GM06990 (cell line): ENCODE results near the gene SPOCK2.

Source experiments
- DNase-seq: peaks from one replicate; pipeline ENCODE4 v3.0.0-alpha.2; 2011; ENCODE audit not compliant: insufficient read length; ENCODE audit errors: extremely low read depth
- H3K27me3 ChIP-seq: replicated peaks from 2 replicates; pipeline ENCODE4 v1.6.0; 2011; ENCODE audit warnings: low read length; ENCODE audit not compliant: control insufficient read depth, insufficient read depth
- H3K36me3 ChIP-seq: 2 replicates; pipeline ENCODE4 v1.5.1; 2011; ENCODE audit warnings: low read length; ENCODE audit not compliant: control insufficient read depth, insufficient read depth
- H3K4me3 ChIP-seq: replicated peaks from 2 replicates; pipeline ENCODE4 v1.5.1; 2011; ENCODE audit warnings: low read depth, mild to moderate bottlenecking, control low read depth, low read length
- TF ChIP-seq, protein P1 (sequence below): IDR thresholded peaks from 2 replicates; pipeline ENCODE4 v1.5.1; 2011; ENCODE audit warnings: low read length, control low read depth, mild to moderate bottlenecking, inconsistent platforms; ENCODE audit not compliant: insufficient read depth, poor library complexity, severe bottlenecking

Gene SPOCK2

GRCh38 chr10:72075376-72076115, 12.8 kb downstream of the SPOCK2 start:
- TF ChIP-seq, protein P1, sequence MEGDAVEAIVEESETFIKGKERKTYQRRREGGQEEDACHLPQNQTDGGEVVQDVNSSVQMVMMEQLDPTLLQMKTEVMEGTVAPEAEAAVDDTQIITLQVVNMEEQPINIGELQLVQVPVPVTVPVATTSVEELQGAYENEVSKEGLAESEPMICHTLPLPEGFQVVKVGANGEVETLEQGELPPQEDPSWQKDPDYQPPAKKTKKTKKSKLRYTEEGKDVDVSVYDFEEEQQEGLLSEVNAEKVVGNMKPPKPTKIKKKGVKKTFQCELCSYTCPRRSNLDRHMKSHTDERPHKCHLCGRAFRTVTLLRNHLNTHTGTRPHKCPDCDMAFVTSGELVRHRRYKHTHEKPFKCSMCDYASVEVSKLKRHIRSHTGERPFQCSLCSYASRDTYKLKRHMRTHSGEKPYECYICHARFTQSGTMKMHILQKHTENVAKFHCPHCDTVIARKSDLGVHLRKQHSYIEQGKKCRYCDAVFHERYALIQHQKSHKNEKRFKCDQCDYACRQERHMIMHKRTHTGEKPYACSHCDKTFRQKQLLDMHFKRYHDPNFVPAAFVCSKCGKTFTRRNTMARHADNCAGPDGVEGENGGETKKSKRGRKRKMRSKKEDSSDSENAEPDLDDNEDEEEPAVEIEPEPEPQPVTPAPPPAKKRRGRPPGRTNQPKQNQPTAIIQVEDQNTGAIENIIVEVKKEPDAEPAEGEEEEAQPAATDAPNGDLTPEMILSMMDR, result no peak
- DNase-seq, result no peak

DNA sequence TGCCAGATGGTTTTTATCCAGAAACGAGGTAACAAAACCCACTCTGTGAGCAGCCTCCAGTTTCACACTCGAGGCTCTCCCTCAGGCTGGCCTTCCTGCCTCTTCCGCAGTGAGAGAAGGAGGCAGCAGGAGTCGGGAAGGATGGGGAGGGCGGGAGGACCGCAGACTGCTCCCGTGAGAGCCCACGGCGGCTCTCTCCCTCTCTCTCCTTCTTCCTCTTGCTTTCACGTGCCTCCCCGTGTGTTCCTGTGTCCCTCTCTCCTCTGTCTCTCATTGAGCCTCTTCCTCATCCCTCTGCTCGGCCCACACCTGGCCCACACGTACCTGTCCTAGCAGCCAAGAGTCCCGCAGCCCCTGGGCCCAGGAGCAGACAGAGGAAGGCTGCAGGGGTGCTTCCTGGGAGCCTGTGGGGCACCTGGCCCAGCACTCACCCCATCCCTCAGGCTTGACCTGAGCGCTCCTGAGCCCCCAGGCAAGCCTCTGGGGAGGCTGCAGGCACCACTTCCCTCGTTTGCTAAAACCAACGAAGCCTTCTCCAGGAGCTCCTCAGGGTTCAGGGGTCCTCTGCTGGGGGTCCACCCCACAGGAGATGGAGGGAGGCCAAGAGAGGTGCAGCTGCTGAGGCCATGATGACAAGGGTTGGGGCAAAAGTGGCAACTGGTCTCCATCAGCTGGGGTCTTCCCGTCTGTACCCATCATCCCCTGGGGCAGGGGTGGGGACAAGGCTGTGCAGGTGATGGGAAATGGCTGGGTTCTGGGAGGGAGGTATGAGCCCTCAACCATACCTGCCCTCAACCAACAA, 13.6 kb downstream of the SPOCK2 start:
- H3K4me3 ChIP-seq, result no peak overlapping the region
- DNase-seq, result no peak
- H3K36me3 ChIP-seq, result no peaks in the 10 kb centered on the region
- H3K27me3 ChIP-seq, result no peaks in the 10 kb centered on the region
- TF ChIP-seq, protein P1, result no peak

More at GRCh38 chr10:72075376-72076115, 12.8 kb downstream of the SPOCK2 start:
- Histone ChIP-seq H3K27me3 (no peaks in the 10 kb centered on the region), H3K4me3 (no peak overlapping the region), H3K36me3 (no peaks in the 10 kb centered on the region)

GRCh38 chr10:72073708-72074573, 14.4 kb downstream of the SPOCK2 start:
- TF ChIP-seq, protein P1, result no peak
- Histone ChIP-seq H3K27me3 (no peaks in the 10 kb centered on the region), H3K4me3 (no peak overlapping the region), H3K36me3 (no peaks in the 10 kb centered on the region)
- DNase-seq, result no peak

DNA sequence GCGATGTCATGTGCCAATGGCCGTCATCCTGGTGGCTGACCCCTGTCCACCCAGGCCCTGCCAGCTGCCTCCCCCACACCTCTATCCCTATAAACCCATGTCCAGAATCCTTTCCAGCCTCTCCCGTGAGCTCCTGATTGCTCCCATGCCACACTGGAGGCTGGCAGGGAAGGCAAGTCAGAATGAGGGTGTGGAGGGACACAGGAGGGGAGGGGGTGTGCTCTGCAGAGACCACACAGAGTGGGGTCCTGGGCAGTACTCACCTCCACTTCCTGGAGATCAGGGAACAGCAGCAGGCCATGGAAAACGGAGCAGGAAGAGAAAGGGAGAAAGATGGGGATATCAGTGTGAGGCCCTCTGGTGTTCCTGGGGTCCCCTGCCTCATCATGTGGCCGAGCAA, 15.7 kb downstream of the SPOCK2 start:
- TF ChIP-seq, protein P1, result no peak
- Histone ChIP-seq H3K27me3 (no peaks in the 10 kb centered on the region), H3K36me3 (no peaks in the 10 kb centered on the region), H3K4me3 (no peak overlapping the region)
- no peak for DNase-seq

DNA sequence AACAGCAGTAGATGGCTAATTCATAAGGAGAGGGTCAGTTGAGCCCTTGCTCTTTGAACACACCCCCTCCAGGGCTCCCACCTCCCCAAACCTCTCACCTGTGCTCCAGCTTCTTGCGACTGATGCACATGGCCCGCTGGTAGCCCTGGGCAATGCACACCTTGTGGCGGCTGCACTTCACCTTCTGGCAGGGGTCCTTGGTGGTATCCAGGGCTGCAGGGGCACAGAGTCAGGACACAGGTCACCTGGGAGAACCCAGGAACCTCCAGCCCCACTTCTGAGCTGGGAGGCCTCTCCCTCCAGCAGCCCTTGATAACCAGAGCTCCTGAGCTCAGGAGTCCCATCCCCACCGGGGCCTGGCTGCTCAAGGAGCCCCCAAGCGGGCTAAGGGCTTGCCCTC, 16.3 kb downstream of the SPOCK2 start:
- Histone ChIP-seq H3K27me3 (no peaks in the 10 kb centered on the region), H3K4me3 (no peak overlapping the region), H3K36me3 (no peaks in the 10 kb centered on the region)
- TF ChIP-seq, protein P1, result no peak
- no peak for DNase-seq
